ENCODE results near the gene SPATA2. TPM values are rescaled to one million over a fixed set of nuclear protein-coding genes. Genes with fewer than 3 reads are reported as not detected.
"Not testable (repeated sequence)": the region's sequence is repeated elsewhere in the genome, so short reads cannot be mapped to it uniquely, and the experiment has no call there.

SPATA2 gene
- total RNA-seq, 1 donor = 6.2 TPM

- Histone ChIP-seq H3K27me3 (ENCODE audit: insufficient read depth, low read length) (no peaks in the 10 kb centered on the region), H3K9me3 (ENCODE audit: low read depth, low read length) (no peaks in the 10 kb centered on the region), H3K4me1 (ENCODE audit: insufficient read depth, low read length) (no peaks in the 10 kb centered on the region)
Observed at GRCh38 chr20:49867453-49868215, 47.7 kb downstream of the SPATA2 start.

GRCh38 chr20:49866051-49866450 is 49.3 kb downstream of the SPATA2 start:
- Histone ChIP-seq H3K27me3 (ENCODE audit: insufficient read depth, low read length) (no peaks in the 10 kb centered on the region), H3K4me3 (ENCODE audit: low read length) (no peak overlapping the region), H3K4me1 (ENCODE audit: insufficient read depth, low read length) (no peaks in the 10 kb centered on the region), H3K9me3 (ENCODE audit: low read depth, low read length) (no peaks in the 10 kb centered on the region)

More at GRCh38 chr20:49867453-49868215, 47.7 kb downstream of the SPATA2 start:
- H3K4me3 ChIP-seq (ENCODE audit: low read length) = no peak overlapping the region

GRCh38 chr20:49865559-49865958 is 49.8 kb downstream of the SPATA2 start:
- Histone ChIP-seq H3K9me3 (ENCODE audit: low read depth, low read length) (no peaks in the 10 kb centered on the region), H3K4me1 (ENCODE audit: insufficient read depth, low read length) (no peaks in the 10 kb centered on the region), H3K4me3 (ENCODE audit: low read length) (no peak overlapping the region), H3K27me3 (ENCODE audit: insufficient read depth, low read length) (no peaks in the 10 kb centered on the region)

GRCh38 chr20:49863666-49864065 is 51.7 kb downstream of the SPATA2 start:
- Histone ChIP-seq H3K4me1 (ENCODE audit: insufficient read depth, low read length) (no peaks in the 10 kb centered on the region), H3K9me3 (ENCODE audit: low read depth, low read length) (no peaks in the 10 kb centered on the region), H3K27me3 (ENCODE audit: insufficient read depth, low read length) (no peaks in the 10 kb centered on the region), H3K4me3 (ENCODE audit: low read length) (no peak overlapping the region)

GRCh38 chr20:49862607-49863200 is 52.6 kb downstream of the SPATA2 start:
- H3K27me3 ChIP-seq (ENCODE audit: insufficient read depth, low read length) = no peaks in the 10 kb centered on the region
- H3K9me3 ChIP-seq (ENCODE audit: low read depth, low read length) = no peaks in the 10 kb centered on the region
- no peaks in the 10 kb centered on the region for H3K4me1 ChIP-seq (ENCODE audit: insufficient read depth, low read length)
- no peak overlapping the region for H3K4me3 ChIP-seq (ENCODE audit: low read length)

- H3K4me1 ChIP-seq (ENCODE audit: insufficient read depth, low read length); H3K4me3 ChIP-seq (ENCODE audit: low read length); H3K27me3 ChIP-seq (ENCODE audit: insufficient read depth, low read length); H3K9me3 ChIP-seq (ENCODE audit: low read depth, low read length): not testable (repeated sequence)
Observed at GRCh38 chr20:49861232-49861631, 54.1 kb downstream of the SPATA2 start.

- Histone ChIP-seq H3K4me1 (ENCODE audit: insufficient read depth, low read length) (no peaks in the 10 kb centered on the region), H3K4me3 (ENCODE audit: low read length) (no peak overlapping the region), H3K27me3 (ENCODE audit: insufficient read depth, low read length) (no peaks in the 10 kb centered on the region), H3K9me3 (ENCODE audit: low read depth, low read length) (no peaks in the 10 kb centered on the region)
Observed at GRCh38 chr20:49859807-49860206, 55.5 kb downstream of the SPATA2 start.

GRCh38 chr20:49859011-49859410 is 56.3 kb downstream of the SPATA2 start:
- Histone ChIP-seq H3K4me3 (ENCODE audit: low read length) (no peak overlapping the region), H3K9me3 (ENCODE audit: low read depth, low read length) (no peaks in the 10 kb centered on the region), H3K27me3 (ENCODE audit: insufficient read depth, low read length) (no peaks in the 10 kb centered on the region), H3K4me1 (ENCODE audit: insufficient read depth, low read length) (no peaks in the 10 kb centered on the region)

GRCh38 chr20:49858076-49858585 is 57.2 kb downstream of the SPATA2 start:
- Histone ChIP-seq H3K4me3 (ENCODE audit: low read length) (no peak overlapping the region), H3K27me3 (ENCODE audit: insufficient read depth, low read length) (no peaks in the 10 kb centered on the region), H3K9me3 (ENCODE audit: low read depth, low read length) (no peaks in the 10 kb centered on the region), H3K4me1 (ENCODE audit: insufficient read depth, low read length) (no peaks in the 10 kb centered on the region)

GRCh38 chr20:49856904-49857303 is 58.4 kb downstream of the SPATA2 start:
- Histone ChIP-seq H3K4me1 (ENCODE audit: insufficient read depth, low read length) (no peaks in the 10 kb centered on the region), H3K4me3 (ENCODE audit: low read length) (no peak overlapping the region), H3K9me3 (ENCODE audit: low read depth, low read length) (no peaks in the 10 kb centered on the region)

GRCh38 chr20:49854190-49854875 is 61.0 kb downstream of the SPATA2 start:
- Histone ChIP-seq H3K9me3 (ENCODE audit: low read depth, low read length) (no peaks in the 10 kb centered on the region), H3K27me3 (ENCODE audit: insufficient read depth, low read length) (no peaks in the 10 kb centered on the region), H3K4me1 (ENCODE audit: insufficient read depth, low read length) (peaks cover 9% of the 10 kb centered on the region), H3K4me3 (ENCODE audit: low read length) (no peak overlapping the region)

More at GRCh38 chr20:49856904-49857303, 58.4 kb downstream of the SPATA2 start:
- H3K27me3 ChIP-seq (ENCODE audit: insufficient read depth, low read length) = no peaks in the 10 kb centered on the region

GRCh38 chr20:49853640-49854039 is 61.7 kb downstream of the SPATA2 start:
- Histone ChIP-seq H3K9me3 (ENCODE audit: low read depth, low read length) (no peaks in the 10 kb centered on the region), H3K4me1 (ENCODE audit: insufficient read depth, low read length) (peaks cover 9% of the 10 kb centered on the region), H3K4me3 (ENCODE audit: low read length) (no peak overlapping the region), H3K27me3 (ENCODE audit: insufficient read depth, low read length) (no peaks in the 10 kb centered on the region)
